ENCODE measurements around the gene MGME1. TPM values are rescaled to one million over a fixed set of nuclear protein-coding genes. Genes with fewer than 3 reads are reported as not detected.
A peak's percentile ranks its signal among the peaks of the same experiment; 100 is the strongest.

MGME1 gene
- total and polyA plus RNA-seq, 2 of the 13 experiments (the other 11 are each of a cell fraction or from before 2014, with no cell fraction given) = 36.7 to 66.6 TPM

GRCh38 chr20:17985388-17986018 is 16.7 kb downstream of the MGME1 start (continued):
- TF ChIP-seq SRSF4 (IDR thresholded peaks at IDR 0.05; ENCODE audit: low read depth, low read length, poor library complexity, severe bottlenecking) (no peak), ZNF775 (CRISPR knock-in tag; IDR thresholded peaks at IDR 0.05; ENCODE audit: borderline replicate concordance) (no peak), HOXA7 (CRISPR knock-in tag; IDR thresholded peaks at IDR 0.05) (no peak), HNF1A (IDR thresholded peaks at IDR 0.05; ENCODE audit: low read depth) (0 out of 2 replicates have a peak, but pooled peaks have one; percentile 33), HNF1A (CRISPR knock-in tag; IDR thresholded peaks at IDR 0.05; ENCODE audit: borderline replicate concordance) (peak; percentile 53; the same call in 1 of the 2 replicates), TBL1XR1 (IDR thresholded peaks at IDR 0.05; ENCODE audit: borderline replicate concordance, low read length, partially characterized antibody) (peak; percentile 50), ZNF17 (CRISPR knock-in tag; IDR thresholded peaks at IDR 0.05) (no peak; the same call in 1 of the 2 replicates), NRL (CRISPR knock-in tag; IDR thresholded peaks at IDR 0.05; ENCODE audit: borderline replicate concordance) (no peak), ZNF616 (CRISPR knock-in tag; IDR thresholded peaks at IDR 0.05; ENCODE audit: low read depth) (no peak), FUBP1 (CRISPR knock-in tag; IDR thresholded peaks at IDR 0.05; ENCODE audit: borderline replicate concordance) (no peak), ATF4 (CRISPR knock-in tag; IDR thresholded peaks at IDR 0.05) (peak in 1 of 2 experiments; percentile 89; a peak in 2 of 4 replicates), XRCC5 (optimal IDR thresholded peaks at IDR 0.05; ENCODE audit: low read length) (no peak), ZNF18 (CRISPR knock-in tag; IDR thresholded peaks at IDR 0.05; ENCODE audit: insufficient replicate concordance) (peak; percentile 48), E2F1 (CRISPR knock-in tag; IDR thresholded peaks at IDR 0.05) (no peak), NCOA2 (CRISPR knock-in tag; IDR thresholded peaks at IDR 0.05) (peak; percentile 90), ZNF12 (CRISPR knock-in tag; IDR thresholded peaks at IDR 0.05) (peak; percentile 90; the same call in 1 of the 2 replicates)
- TF ChIP-seq, protein P1, sequence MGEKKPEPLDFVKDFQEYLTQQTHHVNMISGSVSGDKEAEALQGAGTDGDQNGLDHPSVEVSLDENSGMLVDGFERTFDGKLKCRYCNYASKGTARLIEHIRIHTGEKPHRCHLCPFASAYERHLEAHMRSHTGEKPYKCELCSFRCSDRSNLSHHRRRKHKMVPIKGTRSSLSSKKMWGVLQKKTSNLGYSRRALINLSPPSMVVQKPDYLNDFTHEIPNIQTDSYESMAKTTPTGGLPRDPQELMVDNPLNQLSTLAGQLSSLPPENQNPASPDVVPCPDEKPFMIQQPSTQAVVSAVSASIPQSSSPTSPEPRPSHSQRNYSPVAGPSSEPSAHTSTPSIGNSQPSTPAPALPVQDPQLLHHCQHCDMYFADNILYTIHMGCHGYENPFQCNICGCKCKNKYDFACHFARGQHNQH (CRISPR knock-in tag; IDR thresholded peaks at IDR 0.05) = 0 out of 2 replicates have a peak, but pooled peaks have one; percentile 81

Data from HepG2 (cell line).